ENCODE data around the gene OR5B17. TPM values are rescaled to one million over a fixed set of nuclear protein-coding genes. Genes with fewer than 3 reads are reported as not detected.

Gene OR5B17
- total RNA-seq, 1 donor from 2014 or later, result not detected

DNA sequence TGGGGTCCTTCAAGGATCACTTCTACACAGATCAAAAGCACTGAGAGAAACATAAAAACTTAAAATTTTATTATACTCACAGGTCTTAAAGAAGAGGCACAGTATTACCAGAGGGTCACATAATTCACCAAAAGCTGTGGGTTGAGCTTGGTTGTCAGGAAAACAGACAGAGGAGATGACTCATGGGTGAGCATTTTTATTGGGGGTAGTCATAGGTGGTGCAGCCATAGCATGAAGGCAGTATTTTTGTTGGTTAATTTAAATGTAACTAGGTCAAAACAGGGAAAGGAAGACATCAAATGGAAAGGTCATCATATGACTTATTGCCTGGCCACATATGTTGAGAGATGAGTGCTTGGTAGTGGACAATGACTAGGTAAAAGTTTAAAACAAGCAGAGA, 24.2 kb downstream of the OR5B17 start:
- H3K9me3 ChIP-seq (ENCODE audit: control insufficient read depth in 3 of 3, low read length in 3 of 3), result no peaks in the 10 kb centered on the region
- H3K9ac ChIP-seq (ENCODE audit: low read depth in 1 of 3, low read length in 3 of 3), result no peak overlapping the region
- no peaks in the 10 kb centered on the region for H3K36me3 ChIP-seq (ENCODE audit: control insufficient read depth in 3 of 3, insufficient read depth in 3 of 3, low read length in 3 of 3)
- H3K27me3 ChIP-seq (ENCODE audit: control insufficient read depth in 3 of 3, insufficient read depth in 3 of 3, low read length in 3 of 3), result no peaks in the 10 kb centered on the region
- no peak overlapping the region for H3K4me3 ChIP-seq (ENCODE audit: low read length in 3 of 3)
- no peaks in the 10 kb centered on the region for H3K4me1 ChIP-seq (ENCODE audit: control insufficient read depth in 3 of 3, insufficient read depth in 3 of 3, low read length in 3 of 3)
- no peak overlapping the region for H3K27ac ChIP-seq (ENCODE audit: low read depth, low read length)

DNA sequence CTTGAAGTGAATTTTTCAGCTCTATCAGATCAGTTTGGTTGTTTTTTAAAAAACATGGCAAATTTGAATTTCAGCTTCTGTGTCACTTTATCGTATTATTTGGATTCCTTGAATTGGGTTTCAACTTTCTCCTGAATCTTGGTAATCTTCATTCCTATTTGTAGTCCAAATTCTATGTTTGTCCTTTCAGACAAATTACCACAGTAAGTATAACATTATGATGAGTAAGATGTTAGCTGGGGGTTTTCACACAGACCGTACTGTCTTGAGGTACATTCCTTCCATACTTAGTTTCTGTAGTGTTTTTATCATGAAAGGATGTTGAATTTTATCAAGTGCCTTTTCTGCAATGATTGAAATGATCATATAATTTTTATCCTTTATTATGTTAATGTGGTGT, 28.0 kb downstream of the OR5B17 start:
- no peaks in the 10 kb centered on the region for H3K27me3 ChIP-seq (ENCODE audit: control insufficient read depth in 3 of 3, insufficient read depth in 3 of 3, low read length in 3 of 3)
- H3K4me1 ChIP-seq (ENCODE audit: control insufficient read depth in 3 of 3, insufficient read depth in 3 of 3, low read length in 3 of 3), result no peaks in the 10 kb centered on the region
- H3K9me3 ChIP-seq (ENCODE audit: control insufficient read depth in 3 of 3, low read length in 3 of 3), result peaks cover 0 to 2% (median 0%) of the 10 kb centered on the region in 3 donors
- no peaks in the 10 kb centered on the region for H3K36me3 ChIP-seq (ENCODE audit: control insufficient read depth in 3 of 3, insufficient read depth in 3 of 3, low read length in 3 of 3)
- no peak overlapping the region for H3K27ac ChIP-seq (ENCODE audit: low read depth, low read length)
- H3K9ac ChIP-seq (ENCODE audit: low read depth in 1 of 3, low read length in 3 of 3), result no peak overlapping the region
- H3K4me3 ChIP-seq (ENCODE audit: low read length in 3 of 3), result no peak overlapping the region

DNA sequence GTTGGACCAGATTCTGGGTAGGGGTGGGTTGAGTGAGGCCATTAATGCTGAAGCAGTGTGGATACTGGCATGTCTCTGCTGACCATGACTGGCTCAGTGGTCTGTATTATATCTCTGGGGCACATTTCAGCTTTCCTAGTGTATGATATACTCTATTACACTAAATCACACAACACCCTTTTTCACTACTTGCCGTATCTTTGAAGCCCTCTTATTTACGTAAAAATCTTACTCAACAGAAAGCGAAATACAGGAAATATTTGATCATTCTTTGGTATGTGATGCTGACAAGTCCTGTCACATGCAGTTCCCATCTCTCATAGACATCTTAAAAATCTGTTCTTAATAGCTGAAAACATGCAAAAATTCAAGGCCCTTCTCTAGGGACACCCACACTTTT, 40.3 kb downstream of the OR5B17 start:
- H3K36me3 ChIP-seq (ENCODE audit: control insufficient read depth in 3 of 3, insufficient read depth in 3 of 3, low read length in 3 of 3), result no peaks in the 10 kb centered on the region
- no peaks in the 10 kb centered on the region for H3K4me1 ChIP-seq (ENCODE audit: control insufficient read depth in 3 of 3, insufficient read depth in 3 of 3, low read length in 3 of 3)
- no peak overlapping the region for H3K4me3 ChIP-seq (ENCODE audit: low read length in 3 of 3)
- H3K9ac ChIP-seq (ENCODE audit: low read depth in 1 of 3, low read length in 3 of 3), result no peak overlapping the region
- H3K27me3 ChIP-seq (ENCODE audit: control insufficient read depth in 3 of 3, insufficient read depth in 3 of 3, low read length in 3 of 3), result no peaks in the 10 kb centered on the region
- no peaks in the 10 kb centered on the region for H3K9me3 ChIP-seq (ENCODE audit: control insufficient read depth in 3 of 3, low read length in 3 of 3)
- H3K27ac ChIP-seq (ENCODE audit: low read depth, low read length), result no peak overlapping the region

DNA sequence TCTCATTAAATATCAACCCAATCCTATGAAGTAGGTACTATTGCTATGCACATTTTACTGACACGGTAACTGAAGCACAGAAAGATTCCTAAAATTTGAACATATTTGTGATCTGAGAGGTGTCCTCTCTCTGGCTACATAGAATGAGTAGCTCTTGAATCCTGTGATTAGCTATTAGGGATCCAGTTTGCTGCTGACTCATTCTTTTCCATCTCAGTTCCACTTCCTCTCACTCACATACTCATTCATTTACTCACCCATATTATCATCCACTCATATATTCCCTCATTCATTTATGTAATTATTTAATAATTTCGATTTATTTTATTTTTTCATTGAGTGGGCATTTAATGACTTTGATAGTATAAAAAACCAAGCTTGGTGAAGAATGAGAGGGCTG, 42.7 kb downstream of the OR5B17 start:
- Histone ChIP-seq H3K4me1 (ENCODE audit: control insufficient read depth in 3 of 3, insufficient read depth in 3 of 3, low read length in 3 of 3) (no peaks in the 10 kb centered on the region), H3K27me3 (ENCODE audit: control insufficient read depth in 3 of 3, insufficient read depth in 3 of 3, low read length in 3 of 3) (no peaks in the 10 kb centered on the region), H3K27ac (ENCODE audit: low read depth, low read length) (no peak overlapping the region), H3K9ac (ENCODE audit: low read depth in 1 of 3, low read length in 3 of 3) (no peak overlapping the region), H3K9me3 (ENCODE audit: control insufficient read depth in 3 of 3, low read length in 3 of 3) (no peaks in the 10 kb centered on the region), H3K36me3 (ENCODE audit: control insufficient read depth in 3 of 3, insufficient read depth in 3 of 3, low read length in 3 of 3) (no peaks in the 10 kb centered on the region), H3K4me3 (ENCODE audit: low read length in 3 of 3) (no peak overlapping the region)

Other genes starting within 250 kb of the OR5B17 start
- gene OR9I1, start 233.5 kb downstream of the OR5B17 start, total RNA-seq, result not detected
- gene OR9Q2, start 170.0 kb downstream of the OR5B17 start, total RNA-seq, result under 0.01 TPM
- not detected for gene OR1S2, start 154.9 kb downstream of the OR5B17 start, total RNA-seq
- 0.52 TPM for gene OR1S1, start 146.3 kb downstream of the OR5B17 start, total RNA-seq
- not detected for gene OR10Q1, start 130.2 kb downstream of the OR5B17 start, total RNA-seq
- gene OR10W1, start 90.8 kb downstream of the OR5B17 start, total RNA-seq, result not detected
- gene OR5B3, start 47.8 kb upstream of the OR5B17 start, total RNA-seq, result not detected
- gene OR5B2, start 69.1 kb upstream of the OR5B17 start, total RNA-seq, result not detected
- gene OR5B12, start 83.2 kb upstream of the OR5B17 start, total RNA-seq, result not detected
- gene OR5B21, start 149.0 kb upstream of the OR5B17 start, total RNA-seq, result not detected
- 4.2 TPM for gene LPXN, start 216.8 kb upstream of the OR5B17 start, total RNA-seq
- 27.7 TPM for gene ZFP91, start 220.0 kb upstream of the OR5B17 start, total RNA-seq

Measured in skeletal muscle tissue (tissue), 4 donors.